Fibroblast of lung (primary cell): ENCODE measurements around the gene DDX31. TPM values are rescaled to one million over a fixed set of nuclear protein-coding genes. Genes with fewer than 3 reads are reported as not detected.
A peak's percentile ranks its signal among the peaks of the same experiment; 100 is the strongest.

ENCODE experiments used
- DNase-seq, 2 donors: peaks; one replicate each; pipeline versions ENCODE4 v3.0.0 to v3.0.0-alpha.2; 2010; ENCODE audit warnings: low read depth in 2 of 2
- H2AFZ ChIP-seq: 2 replicates; pipeline ENCODE4 v1.5.1; 2012; ENCODE audit warnings: low read length, control low read depth, inconsistent platforms
- H3K27ac ChIP-seq: 2 replicates; pipeline ENCODE4 v1.5.1; 2011; ENCODE audit warnings: low read length, control low read depth; ENCODE audit not compliant: insufficient read depth
- H3K27me3 ChIP-seq: 2 replicates; pipeline ENCODE4 v1.5.1; 2011; ENCODE audit warnings: mild to moderate bottlenecking, low read length; ENCODE audit not compliant: control insufficient read depth, insufficient read depth
- H3K36me3 ChIP-seq: 2 replicates; pipeline ENCODE4 v1.5.1; 2011; ENCODE audit warnings: low read length; ENCODE audit not compliant: control insufficient read depth, insufficient read depth
- H3K4me1 ChIP-seq: 2 replicates; pipeline ENCODE4 v1.5.1; 2011; ENCODE audit warnings: low read length; ENCODE audit not compliant: control insufficient read depth, insufficient read depth; ENCODE audit errors: extremely low read depth
- H3K4me2 ChIP-seq: 2 replicates; pipeline ENCODE4 v1.5.1; 2011; ENCODE audit warnings: low read length, control low read depth; ENCODE audit not compliant: insufficient read depth; ENCODE audit errors: extremely low read depth
- H3K4me3 ChIP-seq, 4 experiments: fragments of 200-600 bp in 1 of 4; sonication (generic) in 1 of 4; replicated peaks in 1 of 4; 2 replicates each; pipeline ENCODE4 v1.5.1; 2011 to 2016; ENCODE audit warnings: low read length in 4 of 4, low read depth in 3 of 4, mild to moderate bottlenecking in 3 of 4, control low read depth in 2 of 4, inconsistent platforms in 1 of 4, mixed read lengths in 1 of 4; ENCODE audit not compliant: insufficient read depth in 1 of 4; ENCODE audit errors: control extremely low read depth in 1 of 4
- H3K79me2 ChIP-seq: 2 replicates; pipeline ENCODE4 v1.5.1; 2012; ENCODE audit warnings: mild to moderate bottlenecking, low read length, inconsistent platforms; ENCODE audit not compliant: control insufficient read depth, insufficient read depth
- H3K9ac ChIP-seq: 2 replicates; pipeline ENCODE4 v1.5.1; 2011; ENCODE audit warnings: mild to moderate bottlenecking, low read length, control low read depth; ENCODE audit not compliant: insufficient read depth
- H3K9me3 ChIP-seq: 2 replicates; pipeline ENCODE4 v1.5.1; 2012; ENCODE audit warnings: low read depth, low read length; ENCODE audit not compliant: control insufficient read depth, insufficient read depth
- H4K20me1 ChIP-seq: 2 replicates; pipeline ENCODE4 v1.5.1; 2011; ENCODE audit warnings: low read length; ENCODE audit not compliant: control insufficient read depth, insufficient read depth; ENCODE audit errors: extremely low read depth
- EZH2 ChIP-seq: IDR thresholded peaks from 2 replicates; pipeline ENCODE4 v1.5.1; 2012; ENCODE audit warnings: low read length, control low read depth, mild to moderate bottlenecking; ENCODE audit errors: missing control alignments
- polyA plus RNA-seq, 2 donors: library from polyadenylated mRNA; depleted of rRNA in 1 of 2; stranded (reverse) in 1 of 2; unstranded in 1 of 2; fragments of >200 nt; gene quantifications; 2 replicates each; pipeline ENCODE4 v1.2.1, GENCODE V29; 2011 to 2012; ENCODE audit warnings: missing spikeins in 1 of 2
- total RNA-seq: library from RNA; depleted of rRNA; stranded (reverse); fragments of >200 nt; gene quantifications from 2 replicates; pipeline ENCODE4 v1.2.1, GENCODE V29; 2014
- TF ChIP-seq, protein P1 (sequence below), 2 donors: IDR thresholded peaks in 1 of 2; conservative IDR thresholded peaks in 1 of 2; 1 replicate in 1 of 2; 2 replicates in 1 of 2; pipeline ENCODE4 v1.5.1; 2011 to 2012; ENCODE audit warnings: low read length in 2 of 2, control low read depth in 1 of 2, inconsistent platforms in 1 of 2, low read depth in 1 of 2, mild to moderate bottlenecking in 1 of 2

Gene DDX31
- total and polyA plus RNA-seq, 2 donors (not counting 1 experiment from before 2014, with no cell fraction given), result 10.1 to 10.8 TPM

DNA sequence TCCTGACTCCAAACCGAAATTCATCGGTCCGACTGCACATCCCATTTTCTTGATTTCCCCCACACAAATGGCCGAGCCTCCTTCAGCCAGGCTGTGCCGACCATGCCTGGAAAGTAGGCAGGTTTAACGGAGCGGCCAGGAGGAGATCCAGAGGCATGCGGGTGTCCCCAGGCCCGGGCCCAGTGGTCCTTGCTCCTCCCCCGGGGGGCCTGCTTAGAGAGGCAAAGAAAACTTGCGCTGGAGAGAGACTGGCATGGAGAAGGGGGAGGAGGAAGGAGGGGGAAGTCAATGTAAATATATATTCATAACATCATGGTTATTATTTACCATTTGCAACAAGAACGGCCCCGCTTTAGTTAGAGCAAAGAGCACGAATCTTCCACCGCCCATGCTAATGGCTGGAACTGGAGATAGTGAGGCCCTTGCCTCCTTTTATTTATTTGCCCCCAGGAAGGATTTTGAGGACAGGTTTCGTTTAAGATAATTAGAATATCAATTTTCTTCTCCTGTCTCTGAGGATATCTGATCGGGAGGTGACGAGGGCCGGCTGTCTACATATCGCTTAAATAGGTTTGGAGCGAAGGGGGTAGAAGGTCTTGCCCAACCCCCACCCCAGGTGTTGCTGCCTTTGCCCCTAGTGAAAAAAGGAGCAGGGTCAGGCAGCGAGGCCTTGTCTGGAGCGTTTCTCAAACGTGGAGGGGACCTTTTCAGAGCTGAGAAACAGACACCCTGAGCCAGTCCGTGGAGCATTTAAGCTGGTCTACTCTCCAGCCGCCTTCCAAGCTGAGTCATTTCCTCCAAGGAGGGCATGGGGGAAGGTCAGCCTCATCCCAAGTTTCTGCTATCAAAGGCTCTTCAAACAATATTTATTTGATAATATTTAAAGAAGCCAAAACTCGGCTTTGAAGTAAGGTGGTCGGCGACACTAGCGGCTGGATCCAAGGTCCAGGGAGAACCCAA, 84.9 kb downstream of the DDX31 start:
- Histone ChIP-seq H3K4me1 (peaks cover 2% of the 10 kb centered on the region), H3K9me3 (no peaks in the 10 kb centered on the region), H4K20me1 (no peaks in the 10 kb centered on the region), H3K4me2 (no peak overlapping the region), H3K9ac (no peak overlapping the region), H3K79me2 (no peaks in the 10 kb centered on the region), H3K4me3 (no peak overlapping the region), H3K27ac (no peak overlapping the region), H3K36me3 (no peaks in the 10 kb centered on the region), H2AFZ (no peak overlapping the region), H3K27me3 (peaks cover 89% of the 10 kb centered on the region)
- TF ChIP-seq EZH2, result no peak
- TF ChIP-seq, protein P1, sequence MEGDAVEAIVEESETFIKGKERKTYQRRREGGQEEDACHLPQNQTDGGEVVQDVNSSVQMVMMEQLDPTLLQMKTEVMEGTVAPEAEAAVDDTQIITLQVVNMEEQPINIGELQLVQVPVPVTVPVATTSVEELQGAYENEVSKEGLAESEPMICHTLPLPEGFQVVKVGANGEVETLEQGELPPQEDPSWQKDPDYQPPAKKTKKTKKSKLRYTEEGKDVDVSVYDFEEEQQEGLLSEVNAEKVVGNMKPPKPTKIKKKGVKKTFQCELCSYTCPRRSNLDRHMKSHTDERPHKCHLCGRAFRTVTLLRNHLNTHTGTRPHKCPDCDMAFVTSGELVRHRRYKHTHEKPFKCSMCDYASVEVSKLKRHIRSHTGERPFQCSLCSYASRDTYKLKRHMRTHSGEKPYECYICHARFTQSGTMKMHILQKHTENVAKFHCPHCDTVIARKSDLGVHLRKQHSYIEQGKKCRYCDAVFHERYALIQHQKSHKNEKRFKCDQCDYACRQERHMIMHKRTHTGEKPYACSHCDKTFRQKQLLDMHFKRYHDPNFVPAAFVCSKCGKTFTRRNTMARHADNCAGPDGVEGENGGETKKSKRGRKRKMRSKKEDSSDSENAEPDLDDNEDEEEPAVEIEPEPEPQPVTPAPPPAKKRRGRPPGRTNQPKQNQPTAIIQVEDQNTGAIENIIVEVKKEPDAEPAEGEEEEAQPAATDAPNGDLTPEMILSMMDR (conservative IDR thresholded peaks at IDR 0.05 in 1 of 2, IDR thresholded peaks at IDR 0.05 in 1 of 2; ENCODE audit: low read depth in 1 of 2, low read length in 2 of 2), result no peak
- DNase-seq, result peak; percentile 11 to 14

GRCh38 chr9:132583584-132584304, 86.0 kb downstream of the DDX31 start:
- no peaks in the 10 kb centered on the region for H3K9me3 ChIP-seq
- H3K4me2 ChIP-seq, result no peak overlapping the region
- no peak for DNase-seq
- H4K20me1 ChIP-seq, result no peaks in the 10 kb centered on the region
- no peak overlapping the region for H3K4me3 ChIP-seq
- no peaks in the 10 kb centered on the region for H3K79me2 ChIP-seq
- H3K27me3 ChIP-seq, result peaks cover 89% of the 10 kb centered on the region
- H3K9ac ChIP-seq, result no peak overlapping the region
- peaks cover 2% of the 10 kb centered on the region for H3K4me1 ChIP-seq
- H3K36me3 ChIP-seq, result no peaks in the 10 kb centered on the region
- no peak overlapping the region for H2AFZ ChIP-seq
- no peak overlapping the region for H3K27ac ChIP-seq
- no peak for TF ChIP-seq EZH2
- TF ChIP-seq, protein P1 (conservative IDR thresholded peaks at IDR 0.05 in 1 of 2, IDR thresholded peaks at IDR 0.05 in 1 of 2; ENCODE audit: low read depth in 1 of 2, low read length in 2 of 2), result no peak
